Heart left ventricle (tissue), 16 donors: ENCODE data around the gene ANKRD39. TPM values are rescaled to one million over a fixed set of nuclear protein-coding genes. Genes with fewer than 3 reads are reported as not detected.
A peak's percentile ranks its signal among the peaks of the same experiment; 100 is the strongest.

Source experiments
- ATAC-seq, 4 donors: fragments of 200-7000 bp; cut with Tn5 transposase; one replicate each; pipeline ENCODE4 v1.9.1; 2020 to 2022; ENCODE audit warnings: moderate library complexity in 4 of 4, mild to moderate bottlenecking in 3 of 4, moderate number of reproducible peaks in 1 of 4
- DNase-seq, 5 donors: peaks; one replicate each; pipeline ENCODE4 v3.0.0-alpha.2; 2020
- H3K27ac ChIP-seq, 12 donors: fragments of 200-600 bp; sonication (generic) in 4 of 12; one replicate each; pipeline versions ENCODE4 v1.5.0 to v1.8.0; 2016 to 2022; ENCODE audit warnings: mild to moderate bottlenecking in 2 of 12
- H3K27me3 ChIP-seq, 9 donors: fragments of 200-600 bp; sonication (generic) in 2 of 9; one replicate each; pipeline versions ENCODE4 v1.5.1 to v1.8.0; 2016 to 2022; ENCODE audit warnings: mild to moderate bottlenecking in 3 of 9
- H3K36me3 ChIP-seq, 9 donors: fragments of 200-600 bp; sonication (generic) in 2 of 9; one replicate each; pipeline versions ENCODE4 v1.5.0 to v1.8.0; 2018 to 2022; ENCODE audit warnings: mild to moderate bottlenecking in 2 of 9
- H3K4me1 ChIP-seq, 12 donors: fragments of 200-600 bp; sonication (generic) in 4 of 12; one replicate each; pipeline versions ENCODE4 v1.5.0 to v1.8.0; 2016 to 2022; ENCODE audit warnings: mild to moderate bottlenecking in 3 of 12
- H3K4me3 ChIP-seq, 12 donors: fragments of 200-600 bp; sonication (generic) in 4 of 12; one replicate each; pipeline versions ENCODE4 v1.5.0 to v1.8.0; 2017 to 2022; ENCODE audit warnings: mild to moderate bottlenecking in 9 of 12, moderate library complexity in 4 of 12
- H3K9me3 ChIP-seq, 12 donors: fragments of 200-600 bp; sonication (generic) in 4 of 12; one replicate each; pipeline versions ENCODE4 v1.5.0 to v1.8.0; 2016 to 2022; ENCODE audit warnings: mild to moderate bottlenecking in 1 of 12
- POLR2A ChIP-seq, 2 donors: fragments of 450-650 bp; IDR thresholded peaks; one replicate each; pipeline ENCODE4 v1.6.1; 2017; ENCODE audit warnings: antibody characterized with exemption in 2 of 2, mild to moderate bottlenecking in 2 of 2, moderate library complexity in 2 of 2
- WGBS, 4 donors: extraction: QIAGEN DNeasy Blood & Tissue Kit in 2 of 4; methylation state at CpG; one replicate each; pipeline versions ENCODE4 v1.1.5 to v1.1.7; 2013 to 2018; 5-methylcytosine and 5-hydroxymethylcytosine counted together
- intact Hi-C, 10 donors: fragments of 100-400 bp; cut with DNase I; formaldehyde crosslinking; loops; one replicate each; pipeline versions ENCODE4 v1.11.1 to v1.14.2; 2022
- polyA plus RNA-seq, 2 donors: library from polyadenylated mRNA; stranded (reverse); fragments of 200-250 nt; gene quantifications; one replicate each; pipeline ENCODE4 v1.2.3, GENCODE V29; 2013
- total RNA-seq, 9 donors: library from RNA; depleted of rRNA in 2 of 9; stranded (reverse); fragments of >200 nt in 2 of 9; fragmentation: NEBNext Ultra II Directional in 3 of 9; extraction: Animal tissue kit (Norgen Biotek cat#: 25700) in 3 of 9; gene quantifications; one replicate each; pipeline versions ENCODE4 v1.1.0 to v1.2.4, GENCODE V29; 2016 to 2023
- TF ChIP-seq, protein P1 (sequence below), 12 donors: fragments of 200-600 bp; sonication (generic) in 4 of 12; IDR thresholded peaks; one replicate each; pipeline versions ENCODE4 v1.5.0 to v1.8.0; 2018 to 2022; ENCODE audit warnings: antibody characterized with exemption in 12 of 12, mild to moderate bottlenecking in 5 of 12
- donor health status: ischemic (EF 13 %, LVEDD 7.1; RV severe dilation, severe dysfunction).
- donor health status: healthy with polysubstance abuse.
- donor health status: DM: no; HTN: yes; CAD: no.
- donor health status: DM: no; HTN: no; CAD: no.
- donor health status: ischemic (EF 25% LVEDD 6.9; RV normal size, moderate dysfunction).
- donor health status: ischemic (EF 25% LVEDD 5.7; RV mildly dilated, moderate dysfunction).
- donor health status: healthy.
- donor health status: DM: yes; HTN: yes; CAD: no.
- donor health status: ischemic (EF 35%, LVEDD 5.7; RV mildly dilated, moderate dysfunction).
- donor health status: nonischemic (EF 11% LVEDD 7.7; RV severe dilation, severe dysfunction).
- donor health status: DM: yes; HTN: yes; CAD: no.
- donor health status: PGD.
- donor health status: ischemic (EF 29% LVEDD 5.4; RV normal size, mild dysfunction).
- donor health status: nonischemic (EF 23%, LVEDD 6.1; RV moderate dilation, normal function).

Gene ANKRD39
- total and polyA plus RNA-seq, 11 donors, result 13.3 to 33.4 (median 17.5) TPM

DNA sequence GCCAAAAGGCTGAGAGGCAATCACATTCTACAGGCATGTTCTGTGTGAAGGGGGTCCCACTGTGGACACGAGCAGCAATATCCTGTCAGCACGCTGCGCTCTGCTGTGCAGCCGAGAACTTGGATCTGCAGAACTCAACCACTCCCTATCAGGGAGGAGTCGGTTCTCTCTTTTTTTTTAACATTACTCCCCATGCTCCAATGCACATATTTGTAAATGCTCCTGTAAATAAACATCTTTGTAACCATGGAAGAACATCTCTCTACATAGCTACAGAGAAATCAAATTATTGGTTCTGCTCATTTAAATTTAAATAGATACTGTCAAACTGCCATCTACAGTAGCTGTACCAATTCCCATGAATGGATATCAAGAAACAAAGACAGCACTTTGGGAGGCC is 11.0 kb downstream of the ANKRD39 start:
- 93 to 98% (median 95%) methylated on average over 5 of the region's 5 CpGs for WGBS, 4 donors
- Histone ChIP-seq H3K27ac (no peak overlapping the region), H3K27me3 (no peaks in the 10 kb centered on the region), H3K36me3 (peaks cover 0 to 60% (median 53%) of the 10 kb centered on the region in 9 donors), H3K9me3 (no peaks in the 10 kb centered on the region), H3K4me1 (peaks cover 0 to 30% (median 5%) of the 10 kb centered on the region in 12 donors), H3K4me3 (no peak overlapping the region)
- intact Hi-C loops, result loop anchor here in 1 of 10 donors (10.0 kb wide), 1 partner anchor 268 kb away; the partner anchor contains the start of gene ANKRD36
- TF ChIP-seq, protein P1, sequence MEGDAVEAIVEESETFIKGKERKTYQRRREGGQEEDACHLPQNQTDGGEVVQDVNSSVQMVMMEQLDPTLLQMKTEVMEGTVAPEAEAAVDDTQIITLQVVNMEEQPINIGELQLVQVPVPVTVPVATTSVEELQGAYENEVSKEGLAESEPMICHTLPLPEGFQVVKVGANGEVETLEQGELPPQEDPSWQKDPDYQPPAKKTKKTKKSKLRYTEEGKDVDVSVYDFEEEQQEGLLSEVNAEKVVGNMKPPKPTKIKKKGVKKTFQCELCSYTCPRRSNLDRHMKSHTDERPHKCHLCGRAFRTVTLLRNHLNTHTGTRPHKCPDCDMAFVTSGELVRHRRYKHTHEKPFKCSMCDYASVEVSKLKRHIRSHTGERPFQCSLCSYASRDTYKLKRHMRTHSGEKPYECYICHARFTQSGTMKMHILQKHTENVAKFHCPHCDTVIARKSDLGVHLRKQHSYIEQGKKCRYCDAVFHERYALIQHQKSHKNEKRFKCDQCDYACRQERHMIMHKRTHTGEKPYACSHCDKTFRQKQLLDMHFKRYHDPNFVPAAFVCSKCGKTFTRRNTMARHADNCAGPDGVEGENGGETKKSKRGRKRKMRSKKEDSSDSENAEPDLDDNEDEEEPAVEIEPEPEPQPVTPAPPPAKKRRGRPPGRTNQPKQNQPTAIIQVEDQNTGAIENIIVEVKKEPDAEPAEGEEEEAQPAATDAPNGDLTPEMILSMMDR (IDR thresholded peaks at IDR 0.05), result no peak
- no peak for TF ChIP-seq POLR2A (IDR thresholded peaks at IDR 0.05)
- DNase-seq (no peak), ATAC-seq (no peak)

DNA sequence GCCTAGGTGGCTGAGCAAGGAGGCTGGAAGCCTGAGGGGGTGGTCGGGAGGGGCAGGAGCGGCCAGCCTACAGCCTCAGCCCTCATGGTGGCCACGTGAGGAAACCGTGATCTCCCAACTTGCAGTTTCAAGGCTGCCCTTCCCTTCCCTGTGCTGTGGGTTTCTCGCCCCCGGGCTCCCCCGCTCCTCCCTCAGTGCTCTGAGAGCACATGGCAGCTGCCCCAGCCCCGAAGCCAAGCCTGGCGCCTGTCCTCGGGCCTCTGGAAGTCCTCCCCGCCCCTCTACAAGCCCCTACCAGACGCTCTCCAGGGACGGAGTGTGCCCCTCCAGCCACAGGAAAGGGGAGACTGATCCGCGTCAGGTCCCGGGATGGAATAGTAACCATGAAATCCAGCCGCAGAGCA is 13.4 kb downstream of the ANKRD39 start:
- Histone ChIP-seq H3K27me3 (no peaks in the 10 kb centered on the region), H3K4me1 (peaks cover 0 to 40% (median 9%) of the 10 kb centered on the region in 12 donors), H3K4me3 (no peak overlapping the region), H3K27ac (peak overlapping the region in 5 of 12 donors; percentile 25 to 85 (median 72)), H3K36me3 (peaks cover 0 to 47% (median 32%) of the 10 kb centered on the region in 9 donors), H3K9me3 (no peaks in the 10 kb centered on the region)
- intact Hi-C loops, result loop anchor here in 1 of 10 donors (10.0 kb wide), 1 partner anchor 270 kb away; the partner anchor contains the start of gene ANKRD36
- TF ChIP-seq, protein P1 (IDR thresholded peaks at IDR 0.05), result no peak
- no peak for TF ChIP-seq POLR2A (IDR thresholded peaks at IDR 0.05)
- ATAC-seq (peak in 1 of 4 donors; percentile 1), DNase-seq (no peak)
- whole genome bisulfite sequencing, 4 donors, result 72 to 85% (median 81%) methylated on average over 7 to 17 of the region's 17 CpGs

DNA sequence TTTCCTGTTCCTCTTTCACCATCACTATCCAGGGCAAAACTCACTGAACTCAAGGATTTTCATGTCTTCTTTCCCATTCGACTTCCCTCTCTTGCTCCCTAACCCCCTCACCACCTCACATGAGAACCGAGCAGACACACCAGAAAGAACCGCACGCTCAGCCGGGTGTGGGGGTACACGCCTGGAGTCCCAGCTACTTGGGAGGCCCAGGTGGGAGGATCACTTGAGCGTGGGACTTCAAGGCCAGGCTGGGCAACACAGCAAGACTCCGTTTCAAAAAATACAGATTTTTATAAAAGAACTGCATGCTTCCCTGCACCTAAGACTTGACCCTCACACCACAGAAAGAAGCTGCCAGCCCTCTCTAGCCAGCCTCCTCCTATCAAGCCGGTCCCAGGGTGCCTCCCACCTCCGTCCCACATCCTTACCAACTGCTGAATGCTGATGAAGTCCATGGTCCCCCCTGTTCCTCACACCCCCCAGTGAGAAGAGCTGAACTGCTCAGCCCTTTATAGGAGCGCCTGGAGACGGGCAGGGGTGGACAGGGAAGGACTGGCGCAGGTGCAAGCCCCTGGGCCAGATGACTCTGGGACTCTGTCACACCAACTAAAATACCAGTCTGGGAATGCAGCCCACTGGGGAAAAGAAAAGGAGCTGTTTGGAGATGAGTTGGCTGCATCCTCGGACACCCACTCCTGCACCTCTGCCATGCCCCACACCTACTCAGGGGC is 14.1 kb downstream of the ANKRD39 start, which contains the start of gene ANKRD23:
TSS of gene ANKRD23 (minus strand) at position 484 of the 731 bp plus-strand sequence. CDS start at position 455, 29 bp downstream.
- H3K27ac ChIP-seq, result peak within 1 kb of the TSS in 9 of 12 donors; percentile 33 to 85 (median 71)
- H3K4me3 ChIP-seq, result peak within 1 kb of the TSS in 1 of 12 donors; percentile 24
- peaks cover 0 to 45% (median 11%) of the 10 kb centered on the region in 12 donors for H3K4me1 ChIP-seq
- ATAC-seq, result peak; percentile 27 to 55 (median 36)
- intact Hi-C loops, result loop anchor here in 1 of 10 donors (10.0 kb wide), 1 partner anchor 271 kb away; the partner anchor contains the start of gene ANKRD36
- 81 to 92% (median 86%) methylated on average over 14 of the region's 14 CpGs for WGBS, 4 donors
- DNase-seq, result peak in 1 of 5 donors; percentile 44
- no peaks in the 10 kb centered on the region for H3K27me3 ChIP-seq
- TF ChIP-seq, protein P1 (IDR thresholded peaks at IDR 0.05), result no peak
- no peak for TF ChIP-seq POLR2A (IDR thresholded peaks at IDR 0.05)
- peaks cover 0 to 40% (median 25%) of the 10 kb centered on the region in 9 donors for H3K36me3 ChIP-seq
- no peaks in the 10 kb centered on the region for H3K9me3 ChIP-seq

DNA sequence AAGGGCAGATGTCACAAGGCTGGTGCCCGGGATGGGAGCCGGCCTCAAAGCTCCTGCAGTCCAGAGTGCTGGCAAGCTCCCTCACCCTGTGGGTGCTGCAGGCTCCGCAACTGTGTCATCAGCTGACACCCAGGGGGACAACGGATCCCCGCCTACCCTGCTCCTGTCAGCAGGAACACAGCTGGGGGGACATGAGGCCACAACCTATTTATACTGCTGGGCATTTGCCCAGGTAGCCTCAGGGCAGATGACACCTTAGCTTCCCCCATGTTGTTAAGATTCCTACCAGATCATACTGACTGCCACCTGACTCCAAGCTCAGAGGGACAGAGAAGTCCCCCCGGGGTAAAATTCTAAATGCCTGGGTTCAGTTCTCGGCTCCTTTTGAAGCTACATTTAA is 15.2 kb downstream of the ANKRD39 start:
- 47 to 70% (median 59%) methylated on average over 7 of the region's 7 CpGs for WGBS, 4 donors
- intact Hi-C loops, result loop anchor here in 1 of 10 donors (10.0 kb wide), 1 partner anchor 272 kb away; the partner anchor contains the start of gene ANKRD36
- no peak for TF ChIP-seq POLR2A (IDR thresholded peaks at IDR 0.05)
- TF ChIP-seq, protein P1 (IDR thresholded peaks at IDR 0.05), result no peak
- H3K27ac ChIP-seq, result peak overlapping the region in 10 of 12 donors; percentile 24 to 85 (median 66)
- peak overlapping the region in 7 of 12 donors; percentile 7 to 47 (median 19) for H3K4me3 ChIP-seq
- H3K4me1 ChIP-seq, result peaks cover 0 to 40% (median 11%) of the 10 kb centered on the region in 12 donors
- peak; percentile 74 to 91 (median 86) for ATAC-seq
- H3K9me3 ChIP-seq, result no peaks in the 10 kb centered on the region
- H3K36me3 ChIP-seq, result peaks cover 0 to 38% (median 18%) of the 10 kb centered on the region in 9 donors
- peak; percentile 64 to 90 (median 72) for DNase-seq
- H3K27me3 ChIP-seq, result no peaks in the 10 kb centered on the region
